ENCODE measurements around the gene SEMA5B.

Gene SEMA5B

DNA sequence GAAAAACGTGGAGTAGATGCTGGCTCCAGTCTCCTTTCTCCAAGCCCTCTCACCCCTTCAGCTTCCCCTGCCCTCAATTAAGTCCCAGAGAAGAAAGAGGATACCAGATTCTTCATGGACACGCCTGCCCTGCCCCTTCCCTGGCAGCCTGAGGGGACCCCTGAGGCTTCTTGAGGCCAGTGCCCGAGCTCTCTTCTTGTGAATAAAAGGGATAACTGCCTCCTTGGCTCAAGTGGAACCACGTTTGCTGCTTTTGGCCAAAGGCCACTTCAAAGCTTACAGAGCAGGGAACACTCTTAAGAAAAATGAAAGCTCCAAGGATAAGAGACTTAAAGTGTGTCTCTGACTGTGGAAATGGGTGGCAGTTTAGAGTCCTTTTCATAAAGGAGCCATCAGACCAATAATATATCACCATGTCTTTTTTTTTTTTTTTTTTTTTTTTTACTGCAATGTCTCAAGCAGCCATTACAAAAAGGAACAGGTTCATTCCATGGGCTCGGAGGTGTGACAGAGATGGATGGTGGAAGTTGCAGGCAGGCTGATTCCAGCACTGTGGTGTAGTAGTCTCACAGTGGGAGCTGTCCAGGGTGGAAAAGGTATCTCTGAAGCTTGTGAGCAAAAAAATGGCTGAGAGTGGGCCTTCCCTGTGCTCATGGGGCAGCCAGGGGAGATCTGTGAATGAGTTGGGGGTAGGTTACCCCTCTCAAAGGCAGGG is 108.8 kb downstream of the SEMA5B start:
- DNase-seq, result no peak

GRCh38 chr3:122917412-122917811 is 110.2 kb downstream of the SEMA5B start:
- no peak for DNase-seq

- DNase-seq, result no peak
Observed at GRCh38 chr3:122916580-122916979, 111.0 kb downstream of the SEMA5B start.

GRCh38 chr3:122916084-122916483 is 111.5 kb downstream of the SEMA5B start:
- DNase-seq, result no peak

DNA sequence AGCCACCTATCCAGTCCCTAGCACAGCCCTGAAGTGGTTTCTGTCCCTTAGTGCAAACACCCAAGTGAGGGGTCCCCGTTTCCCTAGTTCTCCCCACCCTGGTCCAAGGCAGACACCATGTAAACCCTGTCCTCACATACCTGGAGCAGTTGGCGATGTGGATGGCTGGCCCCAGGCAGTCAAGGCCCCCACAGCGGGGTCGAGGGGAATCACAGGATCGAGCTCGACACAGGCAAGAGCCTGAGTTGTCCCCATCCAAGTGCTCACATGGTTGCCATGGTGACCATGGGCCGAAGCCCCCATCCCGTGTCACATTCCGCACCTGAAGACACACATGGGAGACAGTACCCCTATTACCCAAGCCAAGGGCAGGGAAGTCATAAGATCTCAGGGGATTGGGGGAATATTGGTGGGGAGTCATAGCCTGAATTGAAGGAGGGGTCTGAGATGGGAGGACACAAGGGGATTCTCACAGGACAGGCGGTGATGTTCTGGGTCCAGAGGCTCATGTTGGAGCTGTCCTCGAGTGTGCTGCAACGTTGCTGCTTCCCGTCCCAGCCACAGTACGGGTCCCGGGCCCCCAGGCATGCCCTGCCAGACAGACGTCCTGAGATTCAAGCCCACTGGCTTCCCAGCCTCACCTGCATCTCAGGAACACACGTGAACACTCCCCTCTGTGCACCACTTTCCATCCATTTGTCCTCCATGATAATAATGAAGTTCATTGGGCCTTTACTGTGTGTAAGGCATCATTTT is 112.1 kb downstream of the SEMA5B start:
- no peak for DNase-seq

DNA sequence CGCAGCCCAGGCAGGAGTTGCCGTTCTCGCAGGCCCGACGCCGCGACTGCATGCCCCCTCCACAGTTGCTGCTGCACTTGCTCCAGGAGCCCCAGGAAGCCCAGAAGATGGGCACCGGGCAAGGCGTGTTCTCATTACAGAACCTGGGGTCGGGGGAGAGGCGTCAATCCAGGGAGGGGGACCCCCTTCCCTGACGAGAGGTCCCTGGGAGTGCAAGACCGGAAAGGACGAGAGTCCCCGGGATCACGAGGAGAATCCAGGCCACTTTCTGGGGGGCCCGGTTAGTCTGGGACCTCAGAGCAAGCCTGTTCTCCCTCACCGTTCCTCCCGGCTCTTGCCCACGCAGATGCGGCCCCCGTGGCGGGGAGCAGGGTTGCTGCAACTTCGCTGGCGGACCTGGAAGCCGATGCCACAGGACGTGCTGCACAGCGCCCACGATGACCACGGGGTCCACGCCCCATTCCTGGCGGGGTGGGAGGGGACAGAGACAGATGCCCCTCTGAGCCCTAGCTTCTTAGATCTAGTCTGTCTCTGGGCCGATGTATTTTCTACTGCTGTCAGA is 113.9 kb downstream of the SEMA5B start:
- DNase-seq, result no peak

DNA sequence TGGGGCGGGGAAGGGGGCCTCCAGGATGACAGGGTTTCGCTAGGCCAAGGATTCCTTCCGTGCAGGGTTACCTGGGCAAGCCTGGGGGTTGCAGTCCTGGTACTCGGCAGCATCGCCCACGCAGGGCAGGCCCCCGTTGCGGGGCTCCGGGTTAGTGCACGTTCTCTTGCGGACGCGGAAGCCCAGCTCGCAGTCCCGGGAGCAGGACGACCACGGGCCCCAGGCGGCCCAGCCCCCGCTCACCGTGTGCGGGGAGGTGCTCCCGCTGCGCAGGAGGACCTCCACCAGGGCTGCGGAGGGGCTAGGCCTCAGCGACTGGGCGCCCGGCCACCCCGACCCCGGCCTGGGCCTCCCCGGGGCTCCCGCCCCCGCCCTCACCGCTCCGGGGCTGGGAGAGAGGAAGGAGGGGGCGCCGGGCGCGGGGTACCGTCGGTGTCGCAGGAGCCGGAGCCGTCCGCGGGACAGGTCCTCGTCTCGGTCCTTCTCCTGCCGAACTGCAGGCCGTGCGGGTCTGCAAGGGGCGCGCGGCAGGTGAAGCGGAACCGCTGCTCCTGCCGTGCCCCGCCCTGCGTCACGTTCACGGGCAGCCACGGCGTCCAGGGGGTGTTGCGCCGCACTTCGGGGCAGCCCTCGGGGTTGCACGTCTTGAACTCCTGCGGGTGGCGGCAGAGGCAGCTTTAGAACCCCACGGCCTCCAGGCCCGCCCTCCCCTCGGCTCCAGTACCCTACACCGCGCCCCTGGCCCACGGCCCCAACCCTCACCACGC is 114.6 kb downstream of the SEMA5B start:
- DNase-seq, result no peak

GRCh38 chr3:122911901-122912300 is 115.7 kb downstream of the SEMA5B start:
- no peak for DNase-seq

DNA sequence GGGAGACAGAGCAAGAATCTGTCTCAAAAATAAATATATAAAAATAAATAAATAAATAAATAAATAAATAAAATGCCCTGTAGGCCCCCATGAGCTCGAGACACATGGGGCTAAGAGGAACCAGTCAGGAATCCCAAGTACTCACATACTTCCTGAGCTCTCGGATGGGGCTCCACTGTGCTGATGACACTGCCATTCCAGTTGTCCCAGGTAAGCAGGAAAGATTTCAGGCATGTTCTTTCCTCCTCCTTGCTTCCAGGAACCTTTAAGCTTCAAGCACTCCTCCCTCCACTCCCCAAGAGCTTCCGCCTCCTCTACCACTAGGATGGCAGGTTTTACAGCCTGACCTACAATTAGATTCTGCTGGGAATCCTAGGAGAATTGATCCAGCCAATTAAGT is 119.3 kb downstream of the SEMA5B start:
- no peak for DNase-seq

GRCh38 chr3:122907471-122907870 is 120.1 kb downstream of the SEMA5B start:
- no peak for DNase-seq

GRCh38 chr3:122903171-122903570 is 124.4 kb downstream of the SEMA5B start:
- DNase-seq, result no peak

GRCh38 chr3:122902326-122902725 is 125.2 kb downstream of the SEMA5B start:
- no peak for DNase-seq

DNA sequence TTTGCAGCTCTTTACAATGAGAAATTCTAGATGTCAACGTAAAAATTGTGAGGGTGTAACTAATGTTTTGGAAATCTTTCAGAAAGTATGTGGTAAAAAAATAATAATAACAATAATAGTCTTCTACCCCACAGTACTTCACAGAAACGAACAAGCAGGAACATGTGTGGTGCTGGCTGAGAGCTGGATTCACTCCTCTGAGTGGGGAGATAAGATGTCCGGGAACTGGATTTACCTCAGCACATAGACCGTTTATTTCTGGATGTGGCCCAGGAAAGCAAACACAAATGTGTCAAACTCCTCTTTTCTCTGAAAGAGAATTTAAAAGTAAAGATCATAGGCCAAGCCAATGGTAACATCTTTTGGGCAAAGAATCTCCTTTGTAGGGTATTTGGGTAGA is 129.3 kb downstream of the SEMA5B start:
- no peak for DNase-seq

DNA sequence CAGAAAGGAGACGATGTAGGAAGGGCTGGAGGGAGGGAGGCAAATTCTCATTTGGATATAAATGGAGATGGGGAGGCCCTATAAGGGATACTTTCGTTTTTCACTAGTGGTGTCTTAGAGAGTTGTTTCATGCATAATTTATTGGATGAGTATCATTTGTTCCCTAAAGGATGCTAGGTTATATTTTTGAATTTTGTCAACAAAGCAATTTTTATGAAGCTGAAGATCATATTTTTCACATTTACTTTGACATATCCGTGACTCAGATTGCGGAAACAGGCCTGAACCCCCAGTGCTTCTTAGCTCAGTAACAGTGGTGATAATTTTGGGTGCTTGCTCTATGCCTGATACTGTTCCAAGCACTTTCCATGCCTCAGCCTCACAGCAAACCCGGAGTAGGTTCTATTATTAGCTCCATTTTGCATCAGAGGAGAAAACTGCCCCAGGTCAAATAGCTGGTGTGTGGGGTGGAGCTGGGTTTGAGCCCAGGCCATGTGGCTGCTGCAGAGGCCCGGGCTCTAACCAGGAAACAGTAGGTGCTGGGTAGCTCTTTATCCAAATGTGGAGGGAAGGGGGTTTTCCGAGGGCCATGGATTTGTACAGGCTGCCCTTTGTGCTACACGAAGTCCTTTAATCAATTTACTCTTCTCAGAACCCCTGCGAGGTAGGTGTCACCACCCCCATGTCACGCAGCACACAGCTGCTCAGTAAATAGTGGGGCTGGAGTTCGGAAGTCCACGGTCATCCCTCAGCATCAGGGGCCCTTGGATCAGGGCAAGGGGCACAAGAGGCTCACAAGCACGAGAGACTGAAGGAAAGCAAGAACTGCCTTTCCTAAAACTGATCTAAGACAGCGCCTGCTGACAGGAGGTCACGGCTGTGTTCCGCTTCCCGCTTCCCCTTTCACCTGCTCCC is 133.6 kb downstream of the SEMA5B start:
- no peak for DNase-seq

GRCh38 chr3:122893282-122893681 is 134.3 kb downstream of the SEMA5B start:
- no peak for DNase-seq

GRCh38 chr3:122892118-122892960 is 135.2 kb downstream of the SEMA5B start:
- DNase-seq, result no peak

DNA sequence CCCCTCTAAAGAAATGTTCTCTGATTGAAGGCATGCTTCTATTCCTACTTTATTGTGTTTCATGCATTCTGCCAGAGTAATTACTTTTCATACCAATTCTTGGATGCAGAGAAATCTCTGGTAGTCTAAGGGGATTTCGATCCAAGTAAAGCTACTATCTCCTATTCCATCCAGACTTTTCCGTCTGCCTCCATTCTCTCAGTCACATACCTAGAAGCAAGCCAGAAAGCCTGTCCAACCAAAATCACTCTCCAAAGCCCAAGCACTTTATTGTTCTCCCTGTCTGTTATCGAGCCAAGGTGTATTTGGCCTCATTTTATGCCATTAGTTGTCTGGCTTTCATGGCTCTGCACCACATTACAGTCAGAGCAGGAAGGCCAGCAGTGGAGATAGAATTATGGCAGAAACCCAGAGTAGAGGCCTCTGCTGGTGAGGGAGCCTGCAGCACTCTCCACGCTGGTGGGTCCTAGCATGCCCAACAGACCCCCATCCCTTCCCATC is 136.8 kb downstream of the SEMA5B start:
- DNase-seq, result no peak

DNA sequence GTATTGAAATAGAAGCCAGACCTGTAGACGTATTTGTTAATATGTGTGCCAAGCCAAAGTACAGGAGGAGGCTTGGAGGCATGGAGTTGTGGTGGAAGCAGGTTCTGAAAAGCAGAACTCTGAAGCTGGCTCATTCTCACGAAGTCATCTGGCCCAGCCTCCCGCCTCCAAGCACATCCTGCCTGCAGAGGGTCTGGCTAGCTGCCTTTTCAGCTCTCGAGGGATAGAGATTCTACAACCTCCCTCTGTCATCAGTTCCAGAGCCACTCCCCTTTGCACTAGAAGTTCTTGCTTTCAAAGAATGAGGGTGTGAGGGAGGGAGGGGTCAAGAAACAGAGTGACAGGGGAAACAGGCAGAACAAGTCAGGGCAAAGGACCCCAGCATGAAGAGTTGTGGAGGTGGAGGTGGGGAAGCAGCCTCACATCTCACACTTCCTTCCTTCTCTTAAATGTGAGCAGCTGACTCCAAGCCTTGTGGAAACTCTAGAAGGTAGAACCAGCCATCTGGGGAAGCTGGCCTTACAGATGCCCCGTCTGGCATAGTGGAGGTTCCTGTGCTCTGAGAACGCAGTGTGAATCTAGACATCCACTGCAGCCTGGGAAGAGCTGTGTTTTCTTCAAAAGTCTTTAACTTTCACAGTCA is 137.4 kb downstream of the SEMA5B start:
- DNase-seq, result no peak

DNA sequence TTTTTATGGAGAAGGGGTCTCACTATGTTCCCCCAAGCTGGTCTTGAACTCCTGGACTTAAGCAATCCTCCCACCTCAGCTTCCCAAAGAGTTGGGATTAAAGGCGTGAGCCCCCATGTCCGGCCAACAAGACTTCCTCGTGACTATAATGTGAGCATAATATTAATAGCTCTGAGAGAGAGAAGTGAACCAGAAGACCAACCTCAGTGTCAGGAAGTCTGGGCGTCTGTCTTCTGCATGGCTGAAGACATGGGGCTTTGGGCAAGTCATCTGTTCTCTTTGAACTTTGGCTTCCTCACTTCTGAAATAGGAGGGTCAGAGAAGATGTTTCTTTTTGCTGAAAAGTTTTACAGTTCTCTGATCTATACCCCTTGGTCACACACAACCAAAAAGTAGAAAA is 140.6 kb downstream of the SEMA5B start:
- DNase-seq, result no peak

GRCh38 chr3:122886251-122886650 is 141.3 kb downstream of the SEMA5B start:
- DNase-seq, result no peak
